Astrocyte of the hippocampus (primary cell): ENCODE measurements around the gene NFYA.

ENCODE experiments used
- DNase-seq: peaks from one replicate; pipeline ENCODE4 v3.0.0; 2011; ENCODE audit warnings: low read depth, low spot score

The NFYA gene

GRCh38 chr6:41046084-41046483 lies 26.7 kb upstream of the NFYA start:
- DNase-seq: no peak

GRCh38 chr6:41047306-41047705 lies 25.5 kb upstream of the NFYA start:
- DNase-seq: no peak

GRCh38 chr6:41047745-41048732 lies 24.7 kb upstream of the NFYA start:
- DNase-seq: no peak

- DNase-seq: no peak
Observed at GRCh38 chr6:41049521-41049920, 23.3 kb upstream of the NFYA start.

- DNase-seq: no peak
Observed at GRCh38 chr6:41049955-41050354, 22.8 kb upstream of the NFYA start.

- DNase-seq: no peak
Observed at GRCh38 chr6:41050536-41050935, 22.2 kb upstream of the NFYA start.

- no peak for DNase-seq
Observed at GRCh38 chr6:41051873-41052272, 20.9 kb upstream of the NFYA start.

- no peak for DNase-seq
Observed at GRCh38 chr6:41053041-41053440, 19.7 kb upstream of the NFYA start, which contains the start of gene APOBEC2. APOBEC2 (plus strand) TSS chr6:41053202; CDS start chr6:41053348, 146 bp downstream.

- no peak for DNase-seq
Observed at GRCh38 chr6:41054511-41054910, 18.3 kb upstream of the NFYA start.

GRCh38 chr6:41055149-41055548 lies 17.6 kb upstream of the NFYA start:
- no peak for DNase-seq

- DNase-seq: no peak
Observed at GRCh38 chr6:41056768-41057490, 15.8 kb upstream of the NFYA start.

GRCh38 chr6:41058783-41059181 lies 14.0 kb upstream of the NFYA start:
- DNase-seq: no peak

GRCh38 chr6:41059556-41059955 lies 13.2 kb upstream of the NFYA start:
- peak; percentile 46 for DNase-seq

- DNase-seq: no peak
Observed at GRCh38 chr6:41061196-41061726, 11.5 kb upstream of the NFYA start.

- no peak for DNase-seq
Observed at GRCh38 chr6:41062056-41062455, 10.7 kb upstream of the NFYA start.

GRCh38 chr6:41063884-41064285 lies 8.9 kb upstream of the NFYA start:
- DNase-seq: no peak

GRCh38 chr6:41064841-41065240 lies 7.9 kb upstream of the NFYA start:
- DNase-seq: no peak

- no peak for DNase-seq
Observed at GRCh38 chr6:41065550-41066026, 7.2 kb upstream of the NFYA start.

- DNase-seq: peak; percentile 88
Observed at GRCh38 chr6:41066867-41067304, 5.9 kb upstream of the NFYA start.

- DNase-seq: no peak
Observed at GRCh38 chr6:41071501-41071922, 1.3 kb upstream of the NFYA start.

- DNase-seq: peak; percentile 100
Observed at GRCh38 chr6:41071923-41072835, 595 bp upstream of the NFYA start, which contains the start of gene OARD1. OARD1 (minus strand) TSS chr6:41072356; CDS start chr6:41071634, 722 bp downstream.
